Left ventricle myocardium superior (tissue), 1 donor: ENCODE results near the gene OR9G4. TPM values are rescaled to one million over a fixed set of nuclear protein-coding genes. Genes with fewer than 3 reads are reported as not detected.

ENCODE experiments used
- ATAC-seq: fragments of 200-7000 bp; cut with Tn5 transposase; one replicate; pipeline ENCODE4 v1.9.1; 2020; ENCODE audit warnings: mild to moderate bottlenecking, moderate library complexity
- DNase-seq: peaks from one replicate; pipeline ENCODE4 v3.0.0-alpha.2; 2020
- intact Hi-C: fragments of 100-400 bp; cut with micrococcal nuclease; formaldehyde crosslinking; loops from one replicate; pipeline ENCODE4 v1.11.0; 2022
- long read RNA-seq: library from polyadenylated mRNA; unstranded; transcript quantifications from one replicate; pipeline ENCODE4 v2.0.0, GENCODE V29; 2021
- total RNA-seq: library from RNA; stranded (reverse); fragmentation: NEBNext Ultra II Directional; extraction: Animal tissue kit (Norgen Biotek cat#: 25700); gene quantifications from one replicate; pipeline ENCODE4 v1.2.1, GENCODE V29; 2021
- donor health status: DM: no; HTN: yes; CAD: no; lungs with severe emphysema.

The OR9G4 gene
- not detected for total RNA-seq
- long read RNA-seq, result 0 reads

- ATAC-seq, result no peak
- intact Hi-C loops, result no loop called here
- no peak for DNase-seq
Observed at GRCh38 chr11:56748597-56748996, at the start of gene OR9G4. OR9G4 (minus strand) TSS chr11:56748697; CDS start chr11:56743766, 4,931 bp downstream.

DNA sequence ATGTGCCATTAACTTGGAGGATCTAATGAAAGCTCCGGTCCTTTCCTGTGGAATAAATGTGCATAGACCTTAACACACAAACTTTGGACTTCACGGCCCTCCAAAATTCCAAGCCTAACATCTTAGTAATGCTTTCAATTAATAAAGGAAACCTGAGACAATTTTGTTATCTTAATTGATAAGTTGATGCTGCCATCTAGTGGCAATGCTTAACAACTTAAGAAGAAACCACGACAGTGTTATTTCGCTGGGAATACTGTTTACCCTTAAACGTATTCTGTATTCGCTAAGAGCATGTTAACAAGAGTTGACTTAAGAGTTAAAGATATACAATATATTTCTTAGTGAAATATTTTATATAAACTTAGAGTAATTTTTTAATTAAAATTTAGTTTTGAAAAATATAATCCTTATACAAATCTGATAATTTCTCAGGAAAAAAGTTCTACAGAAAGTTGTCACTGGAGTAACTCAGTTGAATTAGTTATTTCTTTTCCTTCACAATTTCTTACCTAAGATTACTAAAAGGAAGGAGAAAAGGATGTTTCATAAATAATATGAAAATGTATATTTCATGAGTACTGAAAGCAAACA lies 35.0 kb upstream of the OR9G4 start:
- no peak for DNase-seq
- no peak for ATAC-seq
- intact Hi-C loops, result loop anchor here (10.0 kb wide), 1 partner anchor 839 kb away; no protein-coding TSS in a partner anchor

- intact Hi-C loops, result loop anchor here (10.0 kb wide), 1 partner anchor 838 kb away; no protein-coding TSS in a partner anchor
- ATAC-seq, result no peak
- DNase-seq, result no peak
Observed at GRCh38 chr11:56782167-56782847, 33.8 kb upstream of the OR9G4 start.

- no peak for DNase-seq
- no peak for ATAC-seq
- intact Hi-C loops, result no loop called here
Observed at GRCh38 chr11:56776809-56777208, 28.3 kb upstream of the OR9G4 start.

- intact Hi-C loops, result no loop called here
- DNase-seq (no peak), ATAC-seq (no peak)
Observed at GRCh38 chr11:56764976-56765375, 16.5 kb upstream of the OR9G4 start.

GRCh38 chr11:56751480-56751879 lies 3.0 kb upstream of the OR9G4 start:
- intact Hi-C loops, result no loop called here
- DNase-seq (no peak), ATAC-seq (no peak)

GRCh38 chr11:56750190-56750589 lies 1.7 kb upstream of the OR9G4 start:
- ATAC-seq (no peak), DNase-seq (no peak)
- intact Hi-C loops, result no loop called here

DNA sequence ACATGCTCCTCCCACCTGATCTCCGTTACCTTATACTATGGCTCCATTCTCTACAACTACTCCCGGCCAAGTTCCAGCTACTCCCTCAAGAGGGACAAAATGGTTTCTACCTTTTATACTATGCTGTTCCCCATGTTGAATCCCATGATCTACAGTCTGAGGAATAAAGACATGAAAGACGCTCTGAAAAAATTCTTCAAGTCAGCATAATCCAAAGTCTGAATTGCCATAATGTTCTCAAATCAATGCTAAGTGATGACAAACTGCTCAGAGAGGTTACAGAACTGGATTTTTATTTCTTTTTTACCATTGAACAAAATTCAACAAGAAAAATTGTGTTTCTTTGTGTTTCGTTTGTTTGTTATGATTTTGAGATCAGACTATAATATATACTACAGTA lies 7.6 kb downstream of the OR9G4 start:
- ATAC-seq (no peak), DNase-seq (no peak)
- intact Hi-C loops, result no loop called here

- ATAC-seq (no peak), DNase-seq (no peak)
- intact Hi-C loops, result no loop called here
Observed at GRCh38 chr11:56740107-56740506, 8.4 kb downstream of the OR9G4 start.

DNA sequence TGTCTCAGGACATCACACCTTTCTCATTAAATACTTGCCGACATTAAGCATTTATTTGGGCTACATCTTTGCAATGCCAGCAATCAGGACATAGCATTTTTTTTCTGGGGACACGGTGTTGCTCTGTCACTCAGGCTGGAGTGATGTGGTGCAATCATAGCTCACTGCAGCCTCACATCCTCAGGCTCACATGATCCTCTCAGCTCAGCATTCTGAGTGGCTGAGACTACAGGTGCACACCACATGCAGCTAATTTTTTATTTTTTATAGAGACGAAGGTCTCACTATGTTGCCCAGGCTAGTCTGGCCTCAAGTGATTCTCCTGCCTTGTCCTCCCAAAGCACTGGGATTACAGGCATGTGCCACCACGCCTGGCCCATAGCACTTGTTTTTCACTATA lies 28.0 kb downstream of the OR9G4 start:
- no peak for DNase-seq
- intact Hi-C loops, result no loop called here
- ATAC-seq, result no peak

- intact Hi-C loops, result no loop called here
- ATAC-seq, result no peak
- no peak for DNase-seq
Observed at GRCh38 chr11:56716379-56716854, 32.1 kb downstream of the OR9G4 start.

GRCh38 chr11:56714206-56714605 lies 34.3 kb downstream of the OR9G4 start:
- DNase-seq (no peak), ATAC-seq (no peak)
- intact Hi-C loops, result no loop called here

DNA sequence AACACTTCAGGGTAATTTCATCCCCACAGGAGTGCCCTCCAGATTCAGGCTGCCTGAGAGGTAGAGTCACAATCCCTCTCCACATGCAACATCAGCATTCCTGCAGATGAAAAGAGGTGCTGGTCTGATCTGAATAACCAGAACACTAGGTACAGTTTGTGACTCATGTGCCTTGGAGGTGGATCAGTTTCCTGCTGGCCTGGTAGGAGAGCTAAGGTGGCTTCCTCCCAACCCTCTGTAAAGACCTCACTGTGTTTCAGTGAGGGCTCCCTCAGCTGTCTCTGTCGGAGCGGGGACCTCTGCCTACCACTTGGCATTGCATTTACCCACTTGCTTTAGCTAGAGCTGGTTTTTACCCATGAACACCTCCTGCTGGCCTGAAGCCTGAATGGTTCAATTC lies 42.0 kb downstream of the OR9G4 start:
- DNase-seq, result no peak
- no peak for ATAC-seq
- intact Hi-C loops, result no loop called here

GRCh38 chr11:56705784-56706396 lies 42.6 kb downstream of the OR9G4 start:
- ATAC-seq, result no peak
- DNase-seq, result no peak
- intact Hi-C loops, result no loop called here

DNA sequence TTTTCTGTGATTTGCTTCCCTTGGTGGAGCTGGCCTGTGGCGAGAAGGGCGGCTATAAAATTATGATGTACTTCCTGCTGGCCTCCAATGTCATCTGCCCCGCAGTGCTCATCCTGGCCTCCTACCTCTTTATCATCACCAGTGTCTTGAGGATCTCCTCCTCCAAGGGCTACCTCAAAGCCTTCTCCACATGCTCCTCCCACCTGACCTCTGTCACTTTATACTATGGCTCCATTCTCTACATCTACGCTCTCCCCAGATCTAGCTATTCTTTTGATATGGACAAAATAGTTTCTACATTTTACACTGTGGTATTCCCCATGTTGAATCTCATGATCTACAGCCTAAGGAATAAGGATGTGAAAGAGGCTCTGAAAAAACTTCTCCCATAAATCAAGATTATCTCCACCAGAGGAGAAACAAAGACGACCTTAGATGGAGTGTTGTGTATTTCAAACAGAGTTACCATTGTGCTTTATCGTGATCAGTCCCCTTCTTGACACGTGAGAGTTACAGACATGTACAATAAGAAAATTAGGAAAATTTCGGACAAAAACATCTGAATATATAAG lies 47.5 kb downstream of the OR9G4 start:
- DNase-seq, result no peak
- intact Hi-C loops, result no loop called here
- no peak for ATAC-seq

- DNase-seq (no peak), ATAC-seq (no peak)
- intact Hi-C loops, result no loop called here
Observed at GRCh38 chr11:56700242-56700913, 48.1 kb downstream of the OR9G4 start.

DNA sequence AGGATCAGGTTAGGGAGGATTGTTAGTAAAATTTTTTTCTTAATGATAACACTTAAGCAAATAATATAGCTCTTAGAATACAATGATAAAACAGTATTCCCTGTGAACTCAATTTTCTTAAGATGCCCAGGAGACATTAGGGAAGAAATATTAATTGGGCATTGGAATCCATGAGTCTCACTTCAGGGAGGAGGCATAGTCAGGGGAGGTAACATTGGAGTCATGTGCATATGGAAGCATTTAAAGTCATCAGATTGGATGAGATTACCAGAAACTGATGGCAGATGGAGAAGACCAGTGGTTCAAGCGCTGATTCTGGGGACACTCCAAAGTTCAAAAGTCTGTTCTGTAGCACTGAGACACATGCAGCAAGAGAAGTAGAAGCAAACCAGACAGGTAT lies 49.7 kb downstream of the OR9G4 start, which contains the start of gene OR9G1:
Gene OR9G1 (plus strand): TSS at position 301 of the 400 bp plus-strand sequence. CDS start 1,293 bp downstream, outside the sequence.
- no peak for DNase-seq
- ATAC-seq, result no peak
- intact Hi-C loops, result no loop called here

GRCh38 chr11:56693428-56693827 lies 55.1 kb downstream of the OR9G4 start:
- intact Hi-C loops, result no loop called here
- no peak for DNase-seq
- ATAC-seq, result no peak
